Glutamatergic neuron (in vitro differentiated cells): ENCODE results near the gene ISOC1. TPM values are rescaled to one million over a fixed set of nuclear protein-coding genes. Genes with fewer than 3 reads are reported as not detected.

ENCODE experiments used
- DNase-seq: peaks from one replicate; pipeline ENCODE4 v3.0.0; 2022
- H3K27ac Mint-ChIP-seq: one replicate; pipeline ENCODE4 v1.8.0; 2020; ENCODE audit warnings: mild to moderate bottlenecking, mixed read lengths, inconsistent platforms; ENCODE audit not compliant: unreplicated experiment
- H3K27me3 Mint-ChIP-seq: one replicate; pipeline ENCODE4 v1.8.0; 2020; ENCODE audit warnings: mild to moderate bottlenecking, moderate library complexity, mixed read lengths, inconsistent platforms; ENCODE audit not compliant: unreplicated experiment
- H3K36me3 Mint-ChIP-seq: one replicate; pipeline ENCODE4 v1.8.0; 2020; ENCODE audit warnings: mild to moderate bottlenecking, mixed read lengths, inconsistent platforms; ENCODE audit not compliant: unreplicated experiment
- H3K4me1 Mint-ChIP-seq: one replicate; pipeline ENCODE4 v1.8.0; 2020; ENCODE audit warnings: mild to moderate bottlenecking, low read depth, mixed read lengths, inconsistent platforms; ENCODE audit not compliant: unreplicated experiment
- H3K4me3 Mint-ChIP-seq: one replicate; pipeline ENCODE4 v1.8.0; 2020; ENCODE audit warnings: mild to moderate bottlenecking, mixed read lengths, inconsistent platforms; ENCODE audit not compliant: unreplicated experiment
- H3K9me3 Mint-ChIP-seq: one replicate; pipeline ENCODE4 v1.8.0; 2020; ENCODE audit warnings: mild to moderate bottlenecking, moderate library complexity, mixed read lengths, inconsistent platforms; ENCODE audit not compliant: unreplicated experiment
- CTCF ChIP-seq: fragments of 200-600 bp; sonication (generic); IDR thresholded peaks from one replicate; pipeline ENCODE4 v1.5.0; 2021; ENCODE audit not compliant: partially characterized antibody, unreplicated experiment
- total RNA-seq: library from RNA; stranded (reverse); fragmentation: NEBNext Ultra II Directional; extraction: Animal tissue kit (Norgen Biotek cat#: 25700); gene quantifications from one replicate; pipeline ENCODE4 v1.2.1, GENCODE V29; 2021; ENCODE audit not compliant: unreplicated experiment

The ISOC1 gene
- total RNA-seq, 1 donor from 2014 or later: 4.8 TPM

DNA sequence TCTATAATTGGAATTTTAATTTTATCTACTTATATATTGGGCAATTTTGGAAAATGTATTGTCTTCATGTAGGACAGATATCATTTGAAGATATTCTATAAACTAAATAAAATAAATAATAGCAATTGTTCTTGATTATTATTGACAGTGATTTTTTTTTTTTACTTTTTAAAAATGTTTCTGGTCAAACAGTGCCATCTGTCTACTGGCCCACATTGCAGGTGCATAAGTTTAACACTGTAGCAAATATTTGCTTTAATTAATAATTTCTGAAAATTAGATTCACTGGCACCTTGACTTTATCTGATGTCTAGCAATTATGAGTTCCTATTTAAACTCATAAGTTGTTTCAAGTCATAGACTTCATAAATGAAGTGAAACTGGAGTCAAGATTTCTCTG lies 41.1 kb upstream of the ISOC1 start:
- Mint-ChIP-seq H3K4me3 (no peak overlapping the region), H3K27me3 (no peaks in the 10 kb centered on the region), H3K4me1 (no peaks in the 10 kb centered on the region), H3K27ac (no peak overlapping the region), H3K9me3 (no peaks in the 10 kb centered on the region), H3K36me3 (no peaks in the 10 kb centered on the region)
- no peak for TF ChIP-seq CTCF
- DNase-seq: no peak

- H3K9me3 Mint-ChIP-seq: no peaks in the 10 kb centered on the region
- H3K27me3 Mint-ChIP-seq: no peaks in the 10 kb centered on the region
- no peaks in the 10 kb centered on the region for H3K4me1 Mint-ChIP-seq
- TF ChIP-seq CTCF: no peak
- H3K27ac Mint-ChIP-seq: no peak overlapping the region
- H3K36me3 Mint-ChIP-seq: no peaks in the 10 kb centered on the region
- no peak for DNase-seq
- H3K4me3 Mint-ChIP-seq: no peak overlapping the region
Measured at GRCh38 chr5:129057329-129057728, 37.2 kb upstream of the ISOC1 start.

DNA sequence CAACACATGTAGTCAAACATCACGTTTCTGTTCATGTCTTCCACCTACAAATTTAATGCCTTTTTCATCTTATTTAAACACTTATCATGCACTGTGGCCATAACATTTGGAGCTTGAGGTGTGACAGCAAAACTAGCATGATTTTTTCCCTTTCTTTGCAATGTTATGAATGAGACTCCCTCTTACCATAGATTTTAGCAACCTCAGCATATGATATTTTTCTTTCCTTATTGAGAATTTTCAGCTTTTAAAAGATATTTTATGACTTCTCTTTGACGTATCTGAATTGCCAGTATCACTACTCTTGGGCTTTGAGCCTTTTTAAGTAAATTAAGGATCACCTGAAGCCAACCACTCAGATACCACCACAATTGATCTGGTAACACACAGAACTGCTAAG lies 32.7 kb upstream of the ISOC1 start:
- no peaks in the 10 kb centered on the region for H3K4me1 Mint-ChIP-seq
- no peaks in the 10 kb centered on the region for H3K27me3 Mint-ChIP-seq
- no peaks in the 10 kb centered on the region for H3K36me3 Mint-ChIP-seq
- H3K9me3 Mint-ChIP-seq: no peaks in the 10 kb centered on the region
- DNase-seq: no peak
- no peak for TF ChIP-seq CTCF
- H3K4me3 Mint-ChIP-seq: no peak overlapping the region
- H3K27ac Mint-ChIP-seq: no peak overlapping the region

DNA sequence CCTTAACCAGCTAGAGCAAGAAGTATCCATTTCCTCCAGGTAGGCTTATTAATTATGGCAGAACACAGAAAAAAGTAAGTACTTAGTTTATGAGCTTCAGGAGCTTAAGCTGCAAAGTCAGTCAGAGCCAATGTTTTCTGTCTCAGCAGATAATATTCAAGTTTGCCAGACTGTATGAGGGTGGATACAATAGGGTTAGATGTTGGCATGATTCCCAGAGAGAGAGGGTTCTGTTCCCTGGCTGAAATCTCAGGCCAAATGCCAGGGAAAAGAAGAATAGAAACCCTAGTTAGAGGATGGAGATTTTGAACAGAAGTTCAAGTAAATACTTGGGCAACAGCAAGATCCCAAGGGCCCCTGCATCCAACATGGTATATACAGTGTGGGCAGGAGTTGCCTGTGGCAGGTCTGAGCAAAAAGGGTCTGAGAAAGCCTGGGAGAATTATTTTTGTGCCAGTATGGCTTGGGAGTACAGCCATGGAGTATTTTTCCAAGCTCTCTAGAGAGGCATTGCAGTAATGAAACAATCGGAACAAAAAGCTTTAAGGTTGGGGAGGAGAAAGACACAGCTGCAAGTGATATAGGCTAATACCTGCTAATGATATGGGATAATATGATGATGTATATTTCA lies 31.0 kb upstream of the ISOC1 start:
- no peak overlapping the region for H3K27ac Mint-ChIP-seq
- TF ChIP-seq CTCF: no peak
- H3K4me3 Mint-ChIP-seq: no peak overlapping the region
- DNase-seq: no peak
- no peaks in the 10 kb centered on the region for H3K9me3 Mint-ChIP-seq
- H3K27me3 Mint-ChIP-seq: no peaks in the 10 kb centered on the region
- no peaks in the 10 kb centered on the region for H3K36me3 Mint-ChIP-seq
- no peaks in the 10 kb centered on the region for H3K4me1 Mint-ChIP-seq

GRCh38 chr5:129065721-129066120 lies 28.8 kb upstream of the ISOC1 start:
- Mint-ChIP-seq H3K4me1 (peaks cover 4% of the 10 kb centered on the region), H3K4me3 (no peak overlapping the region)

More at GRCh38 chr5:129065721-129066120, 28.8 kb upstream of the ISOC1 start:
- Mint-ChIP-seq H3K36me3 (no peaks in the 10 kb centered on the region), H3K9me3 (no peaks in the 10 kb centered on the region), H3K27me3 (peaks cover 1% of the 10 kb centered on the region), H3K27ac (no peak overlapping the region)
- no peak for TF ChIP-seq CTCF
- DNase-seq: no peak
